SK-N-MC (cell line): Measurements from ENCODE around the gene IFNA14.

Experiments used
- EZH2 ChIP-seq: fragments of 200-600 bp; sonication (generic); IDR thresholded peaks from one replicate; pipeline ENCODE4 v1.6.1; 2017; ENCODE audit warnings: antibody characterized with exemption
- FOXP2 ChIP-seq: optimal IDR thresholded peaks from 2 replicates; pipeline ENCODE3; 2011; ENCODE audit warnings: mild to moderate bottlenecking, moderate library complexity; ENCODE audit not compliant: insufficient read depth; ENCODE audit errors: extremely low read length, control extremely low read depth
- POLR2AphosphoS5 ChIP-seq: IDR thresholded peaks from 2 replicates; pipeline ENCODE4 v1.6.1; 2012; ENCODE audit warnings: mild to moderate bottlenecking, low read depth, low read length, borderline replicate concordance

GRCh38 chr9:21205204-21205603 is 34.6 kb downstream of the IFNA14 start:
- no peak for TF ChIP-seq POLR2AphosphoS5
- no peak for TF ChIP-seq EZH2
- TF ChIP-seq FOXP2: no peak
